KMS-11 (cell line): Measurements from ENCODE around the gene PARP11.

ENCODE experiments used
- H2AFZ ChIP-seq: fragments of 200-600 bp; sonication (generic); 2 replicates; pipeline ENCODE4 v1.6.1; 2016; ENCODE audit warnings: antibody characterized with exemption, mixed run types, low read depth
- H3K27ac ChIP-seq: fragments of 200-600 bp; sonication (generic); 2 replicates; pipeline ENCODE4 v1.6.1; 2016; ENCODE audit warnings: mild to moderate bottlenecking, mixed run types
- H3K27me3 ChIP-seq: fragments of 200-600 bp; sonication (generic); 2 replicates; pipeline ENCODE4 v1.6.1; 2017; ENCODE audit warnings: mild to moderate bottlenecking, low read depth, mixed run types, moderate library complexity; ENCODE audit not compliant: insufficient read depth
- H3K36me3 ChIP-seq: fragments of 200-600 bp; sonication (generic); 2 replicates; pipeline ENCODE4 v1.6.1; 2017; ENCODE audit warnings: mild to moderate bottlenecking, mixed run types; ENCODE audit not compliant: insufficient read depth
- H3K4me1 ChIP-seq: fragments of 200-600 bp; sonication (generic); 2 replicates; pipeline ENCODE4 v1.6.1; 2016; ENCODE audit warnings: mild to moderate bottlenecking, low read depth, mixed run types; ENCODE audit not compliant: poor library complexity, severe bottlenecking
- H3K4me2 ChIP-seq: fragments of 200-600 bp; sonication (generic); 2 replicates; pipeline ENCODE4 v1.7.0; 2016; ENCODE audit warnings: mild to moderate bottlenecking, mixed run types
- H3K4me3 ChIP-seq: fragments of 200-600 bp; sonication (generic); IDR thresholded peaks from 2 replicates; pipeline ENCODE4 v1.6.1; 2017; ENCODE audit warnings: low read depth, low read length, mixed read lengths; ENCODE audit not compliant: insufficient read depth
- H3K79me2 ChIP-seq: fragments of 200-600 bp; sonication (generic); 2 replicates; pipeline ENCODE4 v1.6.1; 2016; ENCODE audit warnings: low read depth, mixed run types; ENCODE audit not compliant: insufficient read depth
- H3K9ac ChIP-seq: fragments of 200-600 bp; sonication (generic); 2 replicates; pipeline ENCODE4 v1.6.1; 2016; ENCODE audit warnings: mild to moderate bottlenecking, mixed run types
- H4K20me1 ChIP-seq: fragments of 200-600 bp; sonication (generic); 2 replicates; pipeline ENCODE4 v1.6.1; 2016; ENCODE audit warnings: mild to moderate bottlenecking, mixed run types; ENCODE audit not compliant: insufficient read depth
- TF ChIP-seq, protein P1 (sequence below): fragments of 200-600 bp; sonication (generic); conservative IDR thresholded peaks from 2 replicates; pipeline ENCODE4 v1.6.1; 2017; ENCODE audit warnings: low read depth, mild to moderate bottlenecking, antibody characterized with exemption, low read length, moderate library complexity, mixed read lengths

Gene PARP11

DNA sequence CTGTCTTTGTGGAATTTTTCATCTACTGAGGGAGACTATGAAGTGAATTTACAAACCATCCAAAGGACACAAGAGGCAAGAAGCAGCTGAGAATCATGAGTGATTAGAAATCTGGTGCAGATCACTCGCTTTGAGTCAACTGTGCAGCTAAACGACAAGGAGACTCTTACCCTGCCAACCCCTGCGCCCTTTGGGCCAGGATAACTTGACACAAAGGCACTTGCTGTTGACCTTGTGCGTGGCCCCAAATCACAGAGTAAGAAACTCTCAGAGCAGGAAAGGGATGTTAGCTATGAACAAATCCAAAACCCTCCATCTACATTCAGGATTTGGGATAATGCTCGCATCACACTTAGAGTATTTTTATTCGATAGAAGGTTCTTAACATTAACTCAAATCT, 11.5 kb upstream of the PARP11 start:
- H3K79me2 ChIP-seq: no peaks in the 10 kb centered on the region
- H2AFZ ChIP-seq: no peak overlapping the region
- TF ChIP-seq, protein P1, sequence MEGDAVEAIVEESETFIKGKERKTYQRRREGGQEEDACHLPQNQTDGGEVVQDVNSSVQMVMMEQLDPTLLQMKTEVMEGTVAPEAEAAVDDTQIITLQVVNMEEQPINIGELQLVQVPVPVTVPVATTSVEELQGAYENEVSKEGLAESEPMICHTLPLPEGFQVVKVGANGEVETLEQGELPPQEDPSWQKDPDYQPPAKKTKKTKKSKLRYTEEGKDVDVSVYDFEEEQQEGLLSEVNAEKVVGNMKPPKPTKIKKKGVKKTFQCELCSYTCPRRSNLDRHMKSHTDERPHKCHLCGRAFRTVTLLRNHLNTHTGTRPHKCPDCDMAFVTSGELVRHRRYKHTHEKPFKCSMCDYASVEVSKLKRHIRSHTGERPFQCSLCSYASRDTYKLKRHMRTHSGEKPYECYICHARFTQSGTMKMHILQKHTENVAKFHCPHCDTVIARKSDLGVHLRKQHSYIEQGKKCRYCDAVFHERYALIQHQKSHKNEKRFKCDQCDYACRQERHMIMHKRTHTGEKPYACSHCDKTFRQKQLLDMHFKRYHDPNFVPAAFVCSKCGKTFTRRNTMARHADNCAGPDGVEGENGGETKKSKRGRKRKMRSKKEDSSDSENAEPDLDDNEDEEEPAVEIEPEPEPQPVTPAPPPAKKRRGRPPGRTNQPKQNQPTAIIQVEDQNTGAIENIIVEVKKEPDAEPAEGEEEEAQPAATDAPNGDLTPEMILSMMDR: no peak
- H3K4me2 ChIP-seq: no peak overlapping the region
- no peaks in the 10 kb centered on the region for H3K27me3 ChIP-seq
- no peak overlapping the region for H3K27ac ChIP-seq
- H3K4me3 ChIP-seq: no peak overlapping the region
- no peaks in the 10 kb centered on the region for H4K20me1 ChIP-seq
- peaks cover 9% of the 10 kb centered on the region for H3K4me1 ChIP-seq
- H3K36me3 ChIP-seq: no peaks in the 10 kb centered on the region
- no peak overlapping the region for H3K9ac ChIP-seq

DNA sequence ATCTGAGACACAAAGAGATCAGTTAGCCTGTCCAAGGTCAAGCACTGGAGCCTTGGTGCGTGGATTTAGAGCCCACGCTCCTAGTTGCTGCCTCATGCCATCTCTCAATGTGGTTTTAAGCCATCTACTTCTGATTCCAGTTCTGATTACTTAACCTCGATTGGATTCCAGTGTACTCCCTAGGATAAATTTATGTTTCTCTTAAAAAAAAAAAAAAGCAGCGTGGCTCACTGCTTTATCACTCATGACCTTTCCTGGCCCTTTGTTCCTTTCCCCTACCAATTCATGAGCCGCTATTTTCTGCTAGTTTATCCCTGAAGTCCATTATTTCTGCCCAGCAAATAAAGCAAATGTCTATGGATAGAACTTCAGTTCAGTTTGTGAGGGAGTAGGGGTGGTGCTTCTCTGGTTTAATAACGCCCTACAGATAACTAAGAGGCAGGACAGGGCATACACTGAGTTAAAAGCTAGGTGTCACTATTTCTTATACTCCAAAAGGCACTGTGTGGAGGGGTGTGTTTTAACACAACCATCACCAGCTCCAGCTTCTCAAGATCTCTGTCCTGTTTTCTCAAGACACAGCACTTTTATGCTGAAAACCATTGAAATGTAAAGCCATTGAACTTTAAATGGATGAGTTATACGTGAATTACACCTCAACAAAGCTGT, 9.8 kb upstream of the PARP11 start:
- no peaks in the 10 kb centered on the region for H3K79me2 ChIP-seq
- no peak overlapping the region for H3K9ac ChIP-seq
- peaks cover 9% of the 10 kb centered on the region for H3K4me1 ChIP-seq
- no peak overlapping the region for H3K27ac ChIP-seq
- H3K36me3 ChIP-seq: no peaks in the 10 kb centered on the region
- TF ChIP-seq, protein P1: peak; percentile 49
- H3K4me3 ChIP-seq: no peak overlapping the region
- H4K20me1 ChIP-seq: no peaks in the 10 kb centered on the region
- H3K27me3 ChIP-seq: no peaks in the 10 kb centered on the region
- no peak overlapping the region for H2AFZ ChIP-seq
- H3K4me2 ChIP-seq: no peak overlapping the region

DNA sequence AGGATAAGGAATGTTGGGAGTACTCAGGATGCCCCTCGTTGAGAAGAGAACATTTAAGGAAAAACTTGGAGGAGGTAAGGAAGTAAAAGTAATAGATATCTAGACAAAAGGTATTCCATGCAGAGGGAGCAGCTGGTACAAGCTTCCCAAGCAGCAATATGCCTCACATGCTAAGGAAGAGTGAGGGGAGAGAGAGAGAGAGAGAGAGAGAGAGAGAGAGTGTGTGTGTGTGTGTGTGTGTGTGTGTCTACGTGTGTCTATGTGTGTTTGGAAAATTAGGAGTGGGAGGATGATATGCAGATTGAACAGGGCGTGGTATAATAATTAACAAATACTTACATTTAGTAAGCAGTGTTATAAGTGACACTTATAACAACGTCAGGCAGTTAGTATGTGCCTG, 9.2 kb upstream of the PARP11 start:
- Histone ChIP-seq H3K4me1 (peaks cover 9% of the 10 kb centered on the region), H3K79me2 (no peaks in the 10 kb centered on the region), H2AFZ (no peak overlapping the region), H3K4me2 (no peak overlapping the region), H3K36me3 (no peaks in the 10 kb centered on the region), H3K4me3 (no peak overlapping the region), H3K9ac (no peak overlapping the region), H3K27me3 (no peaks in the 10 kb centered on the region), H4K20me1 (no peaks in the 10 kb centered on the region), H3K27ac (no peak overlapping the region)
- TF ChIP-seq, protein P1: no peak

DNA sequence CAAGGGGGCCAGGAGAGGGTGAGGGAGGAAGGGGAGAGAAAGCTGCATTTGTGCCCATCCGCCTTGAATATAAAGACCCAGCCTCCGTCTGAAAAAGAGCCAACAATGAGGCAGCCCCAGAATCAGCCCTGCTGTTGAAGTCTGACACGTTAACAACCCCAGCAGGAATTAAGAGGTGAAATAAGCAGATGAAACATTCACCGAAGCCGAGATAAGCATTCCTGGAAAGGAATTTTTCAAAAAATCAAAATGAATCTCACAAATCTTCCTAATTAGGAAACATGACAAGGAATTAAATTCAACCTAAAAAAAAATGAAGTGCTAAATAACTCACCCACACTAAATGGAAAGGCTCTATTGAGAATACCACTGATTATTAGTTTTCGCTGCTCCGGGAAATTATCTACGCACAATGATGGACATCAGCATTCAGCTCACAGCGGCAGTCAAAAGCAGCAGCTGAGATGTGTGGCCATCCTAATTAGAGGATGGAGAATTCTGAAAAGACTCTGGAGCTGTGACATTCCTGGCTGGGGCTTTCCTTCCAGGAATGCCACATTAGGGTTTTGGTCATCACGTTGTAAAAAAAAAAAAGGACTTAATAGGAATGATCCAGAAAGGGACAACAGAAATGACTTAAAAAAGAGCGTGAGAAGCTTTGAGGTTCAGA, 8.2 kb upstream of the PARP11 start:
- H3K79me2 ChIP-seq: no peaks in the 10 kb centered on the region
- H3K4me2 ChIP-seq: no peak overlapping the region
- no peak overlapping the region for H3K9ac ChIP-seq
- H2AFZ ChIP-seq: no peak overlapping the region
- peaks cover 9% of the 10 kb centered on the region for H3K4me1 ChIP-seq
- H3K36me3 ChIP-seq: no peaks in the 10 kb centered on the region
- TF ChIP-seq, protein P1: no peak
- no peaks in the 10 kb centered on the region for H3K27me3 ChIP-seq
- no peaks in the 10 kb centered on the region for H4K20me1 ChIP-seq
- H3K4me3 ChIP-seq: no peak overlapping the region
- H3K27ac ChIP-seq: no peak overlapping the region
